ENCODE data around the gene HCN3.
"Not testable (repeated sequence)": the region's sequence is repeated elsewhere in the genome, so short reads cannot be mapped to it uniquely, and the experiment has no call there.

The HCN3 gene

DNA sequence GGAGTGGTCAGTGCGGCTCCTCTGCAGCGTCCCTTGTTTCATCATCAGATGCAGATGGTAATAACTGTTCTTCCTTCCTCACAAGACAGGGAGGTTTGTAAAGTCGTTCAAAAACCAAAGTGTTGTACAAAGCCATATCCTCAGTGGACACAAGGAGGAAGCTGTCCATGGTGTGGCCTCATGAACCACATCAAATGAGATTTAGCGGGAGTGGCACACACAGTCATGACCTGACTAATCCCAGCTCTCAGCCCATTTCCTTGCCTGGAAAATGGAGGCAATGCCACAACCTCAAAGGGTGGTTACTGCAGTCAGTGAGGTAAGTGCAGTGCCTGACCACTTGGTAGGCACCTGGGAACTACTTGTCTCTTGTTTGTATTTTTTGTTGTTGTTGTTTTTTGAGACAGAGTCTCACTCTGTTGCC, 35.4 kb upstream of the HCN3 start:
- no peak overlapping the region for H3K4me3 ChIP-seq (replicated peaks; ENCODE audit: low read depth, low read length)
- TF ChIP-seq, protein P1, sequence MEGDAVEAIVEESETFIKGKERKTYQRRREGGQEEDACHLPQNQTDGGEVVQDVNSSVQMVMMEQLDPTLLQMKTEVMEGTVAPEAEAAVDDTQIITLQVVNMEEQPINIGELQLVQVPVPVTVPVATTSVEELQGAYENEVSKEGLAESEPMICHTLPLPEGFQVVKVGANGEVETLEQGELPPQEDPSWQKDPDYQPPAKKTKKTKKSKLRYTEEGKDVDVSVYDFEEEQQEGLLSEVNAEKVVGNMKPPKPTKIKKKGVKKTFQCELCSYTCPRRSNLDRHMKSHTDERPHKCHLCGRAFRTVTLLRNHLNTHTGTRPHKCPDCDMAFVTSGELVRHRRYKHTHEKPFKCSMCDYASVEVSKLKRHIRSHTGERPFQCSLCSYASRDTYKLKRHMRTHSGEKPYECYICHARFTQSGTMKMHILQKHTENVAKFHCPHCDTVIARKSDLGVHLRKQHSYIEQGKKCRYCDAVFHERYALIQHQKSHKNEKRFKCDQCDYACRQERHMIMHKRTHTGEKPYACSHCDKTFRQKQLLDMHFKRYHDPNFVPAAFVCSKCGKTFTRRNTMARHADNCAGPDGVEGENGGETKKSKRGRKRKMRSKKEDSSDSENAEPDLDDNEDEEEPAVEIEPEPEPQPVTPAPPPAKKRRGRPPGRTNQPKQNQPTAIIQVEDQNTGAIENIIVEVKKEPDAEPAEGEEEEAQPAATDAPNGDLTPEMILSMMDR (IDR thresholded peaks at IDR 0.05; ENCODE audit: low read depth, low read length, missing control alignments) = no peak
- no peak for DNase-seq (ENCODE audit: extremely low read depth, low read depth)

DNA sequence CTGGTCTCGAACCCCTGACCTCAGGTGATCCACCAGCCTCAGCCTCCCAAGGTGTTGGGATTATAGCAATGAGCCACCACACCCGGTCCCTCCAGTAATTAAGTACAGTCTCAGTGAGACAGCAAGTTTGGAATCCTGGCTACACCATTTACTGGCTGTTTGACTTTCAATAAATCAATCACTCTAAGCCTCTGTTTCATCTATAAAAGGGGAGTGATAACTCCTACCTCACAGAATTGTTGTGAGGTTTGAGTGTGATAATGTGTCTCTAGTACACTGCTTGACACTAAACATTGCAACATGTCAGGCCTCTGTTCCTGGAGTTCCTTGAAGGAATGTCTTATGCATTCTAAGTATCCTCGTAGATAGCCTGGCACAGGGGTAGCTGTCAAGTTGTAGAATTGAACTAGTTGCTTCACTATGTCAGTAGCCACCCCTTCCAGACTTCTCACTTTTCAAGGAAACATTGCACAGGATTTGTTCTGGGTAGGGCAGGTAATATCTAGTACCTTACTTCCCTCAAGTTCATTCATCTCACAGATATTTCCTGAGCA, 34.4 kb upstream of the HCN3 start:
- H3K4me3 ChIP-seq (replicated peaks; ENCODE audit: low read depth, low read length) = peak overlapping the region; percentile 60
- TF ChIP-seq, protein P1 (IDR thresholded peaks at IDR 0.05; ENCODE audit: low read depth, low read length, missing control alignments) = no peak
- DNase-seq (ENCODE audit: extremely low read depth, low read depth) = no peak

GRCh38 chr1:155244368-155245162, 32.7 kb upstream of the HCN3 start:
- peak overlapping the region; percentile 60 for H3K4me3 ChIP-seq (replicated peaks; ENCODE audit: low read depth, low read length)

GRCh38 chr1:155245163-155245524, 32.1 kb upstream of the HCN3 start:
- TF ChIP-seq, protein P1 (IDR thresholded peaks at IDR 0.05; ENCODE audit: low read depth, low read length, missing control alignments) = no peak
- H3K4me3 ChIP-seq (replicated peaks; ENCODE audit: low read depth, low read length) = peak overlapping the region; percentile 60
- no peak for DNase-seq (ENCODE audit: extremely low read depth, low read depth)

More at GRCh38 chr1:155244368-155245162, 32.7 kb upstream of the HCN3 start:
- peak; percentile 99 for DNase-seq (ENCODE audit: extremely low read depth, low read depth)
- TF ChIP-seq, protein P1 (IDR thresholded peaks at IDR 0.05; ENCODE audit: low read depth, low read length, missing control alignments) = no peak

- not testable (repeated sequence) for DNase-seq (ENCODE audit: extremely low read depth, low read depth); H3K4me3 ChIP-seq (replicated peaks; ENCODE audit: low read depth, low read length)
Observed at GRCh38 chr1:155246796-155247195, 30.5 kb upstream of the HCN3 start.

- no peak overlapping the region for H3K4me3 ChIP-seq (replicated peaks; ENCODE audit: low read depth, low read length)
- TF ChIP-seq, protein P1 (IDR thresholded peaks at IDR 0.05; ENCODE audit: low read depth, low read length, missing control alignments) = no peak
- DNase-seq (ENCODE audit: extremely low read depth, low read depth) = no peak
Observed at GRCh38 chr1:155247667-155248553, 29.4 kb upstream of the HCN3 start.

GRCh38 chr1:155250246-155250632, 27.0 kb upstream of the HCN3 start:
- TF ChIP-seq, protein P1 (IDR thresholded peaks at IDR 0.05; ENCODE audit: low read depth, low read length, missing control alignments) = no peak
- H3K4me3 ChIP-seq (replicated peaks; ENCODE audit: low read depth, low read length) = no peak overlapping the region
- DNase-seq (ENCODE audit: extremely low read depth, low read depth) = no peak

Measured in HFF-Myc (cell line).